ENCODE measurements around the gene TGFBR3L.

TGFBR3L gene

DNA sequence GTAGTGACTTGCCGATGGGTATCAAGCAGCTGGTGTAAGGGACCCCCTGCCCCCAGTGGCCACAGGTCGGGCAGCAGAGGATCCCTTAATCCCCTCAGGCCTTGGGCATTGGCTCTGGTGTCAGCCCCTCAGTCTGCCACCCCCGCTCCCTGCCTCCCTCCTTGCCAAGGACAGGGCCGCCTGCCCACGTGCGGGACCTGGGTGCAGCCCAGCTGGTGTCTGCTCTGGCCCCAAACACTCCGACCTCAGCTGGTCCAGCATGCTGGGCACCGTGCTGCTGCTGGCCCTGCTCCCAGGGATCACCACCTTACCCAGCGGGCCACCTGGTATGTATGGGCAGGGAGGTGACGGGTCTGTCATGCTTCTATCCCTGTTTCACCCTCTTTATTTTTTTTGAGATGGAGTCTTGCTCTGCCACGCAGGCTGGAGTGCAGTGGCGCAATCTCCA is at the start of gene TGFBR3L:
TGFBR3L (plus strand) TSS at position 233 of the 448 bp plus-strand sequence.
- DNase-seq: no peak

DNA sequence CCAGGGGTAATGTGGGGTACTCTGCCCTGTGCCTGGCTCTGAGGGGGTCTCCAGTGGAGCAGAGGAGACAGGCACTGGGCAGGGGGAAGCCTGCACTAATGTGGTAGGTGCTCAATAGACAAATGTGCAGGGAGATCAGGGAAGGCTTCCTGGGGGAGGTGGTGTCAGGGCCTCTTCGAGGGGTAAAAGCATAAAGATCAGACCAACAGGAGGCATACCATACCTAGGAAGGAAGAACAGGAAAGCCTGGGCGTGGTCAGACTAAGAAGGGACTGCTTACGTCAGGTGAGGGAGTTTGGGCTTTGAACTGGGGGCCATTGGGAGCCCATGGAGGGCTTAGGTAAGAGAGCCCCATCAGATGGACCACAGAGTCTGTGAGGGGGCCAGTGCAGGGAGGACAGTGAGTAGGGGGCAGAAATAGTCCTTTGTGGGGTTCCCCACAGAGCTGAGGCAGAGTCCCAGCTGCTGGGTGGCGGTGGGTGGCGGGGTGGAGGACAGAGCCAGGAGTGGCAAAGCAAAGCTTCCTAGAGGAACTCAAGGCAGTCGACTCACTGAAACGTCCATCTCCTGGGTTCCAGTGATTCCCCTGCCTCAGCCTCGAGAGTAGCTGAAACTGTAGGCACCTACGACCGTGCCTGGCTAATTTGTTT is 49.2 kb upstream of the TGFBR3L start:
- DNase-seq: no peak

DNA sequence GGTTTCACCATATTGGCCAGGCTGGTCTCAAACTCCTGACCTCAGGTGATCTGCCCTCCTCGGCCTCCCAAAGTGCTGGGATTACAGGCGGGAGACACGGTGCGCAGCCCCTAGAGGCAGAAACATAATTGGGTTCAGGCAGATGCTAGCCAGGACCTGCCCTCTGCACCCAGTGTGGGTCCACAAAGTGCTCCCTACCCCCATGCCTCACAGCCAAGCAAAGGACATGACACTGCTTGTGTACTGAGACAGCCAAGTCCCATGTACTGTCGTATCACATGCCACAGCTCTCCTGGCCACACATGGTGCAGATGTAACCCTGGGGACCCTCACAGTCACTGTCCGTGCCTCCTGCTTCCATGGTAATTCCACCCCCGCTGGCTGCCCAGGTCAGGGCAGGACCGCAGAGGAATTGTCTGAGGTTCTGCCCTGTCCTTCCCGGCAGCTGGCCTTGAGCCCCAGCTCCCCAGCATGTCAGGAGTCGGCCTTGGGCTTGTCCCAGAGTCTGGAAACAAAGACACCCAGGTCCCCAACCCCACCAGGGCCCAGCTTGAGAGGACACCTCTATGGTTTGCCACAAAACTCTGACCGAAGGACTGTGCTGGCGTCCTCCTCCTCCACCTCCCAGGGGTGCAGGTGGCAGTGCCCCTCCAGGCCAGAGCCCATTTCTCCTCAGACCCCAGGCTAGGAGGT is 48.1 kb upstream of the TGFBR3L start:
- DNase-seq: no peak

DNA sequence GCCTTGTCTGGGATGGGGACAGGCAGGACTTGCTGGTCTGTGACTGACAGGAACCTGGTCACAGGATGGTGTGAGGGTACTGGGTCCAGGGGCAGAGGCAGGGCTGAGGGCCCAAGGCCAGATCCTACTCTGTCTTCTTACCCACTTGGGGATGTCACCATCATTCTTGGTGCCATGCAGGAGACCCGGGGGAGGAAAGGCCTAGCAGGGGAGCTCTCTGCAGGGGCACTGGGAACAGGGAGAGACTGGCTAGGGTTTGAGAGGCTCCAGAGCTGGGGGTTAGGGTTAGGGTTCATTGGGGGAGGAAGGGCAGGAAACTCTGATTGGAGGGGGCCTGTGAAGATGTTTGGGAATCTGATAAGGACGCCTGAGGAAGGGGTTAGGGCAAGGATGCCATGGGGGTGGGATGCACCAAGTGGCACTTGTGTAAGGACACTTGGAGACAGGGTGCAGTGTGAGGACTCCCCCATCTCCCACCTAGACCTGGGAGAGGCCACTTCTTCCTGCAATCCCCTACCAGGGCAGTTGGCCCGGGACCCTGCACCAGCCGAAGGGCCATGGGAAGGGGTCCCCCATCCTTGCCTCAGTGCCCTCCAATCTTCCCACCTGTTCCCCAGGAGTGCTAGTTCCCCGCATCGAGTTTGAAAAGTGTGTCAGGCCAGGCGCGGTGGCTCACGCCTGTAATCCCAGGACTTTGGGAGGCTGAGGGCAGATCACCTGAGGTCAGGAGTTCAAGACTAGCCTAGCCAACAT is 47.4 kb upstream of the TGFBR3L start:
- DNase-seq: no peak

DNA sequence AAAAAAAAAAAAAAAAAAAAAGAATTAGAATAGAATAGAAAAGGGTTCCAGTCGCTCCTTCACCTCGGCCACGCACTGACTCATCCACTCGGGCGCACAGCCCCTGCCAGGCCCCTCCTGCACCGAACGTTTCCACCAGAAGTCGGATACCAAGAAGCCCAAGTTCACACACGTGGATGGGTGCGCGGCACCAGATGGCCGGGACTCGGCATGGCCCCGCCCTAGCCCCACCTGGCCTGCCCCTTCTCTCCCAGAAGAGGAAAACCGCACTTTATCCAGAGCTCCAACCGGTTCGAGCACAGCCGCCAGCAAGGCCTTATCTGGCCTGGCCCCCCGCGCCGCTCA is 46.3 kb upstream of the TGFBR3L start:
- peak; percentile 44 for DNase-seq

DNA sequence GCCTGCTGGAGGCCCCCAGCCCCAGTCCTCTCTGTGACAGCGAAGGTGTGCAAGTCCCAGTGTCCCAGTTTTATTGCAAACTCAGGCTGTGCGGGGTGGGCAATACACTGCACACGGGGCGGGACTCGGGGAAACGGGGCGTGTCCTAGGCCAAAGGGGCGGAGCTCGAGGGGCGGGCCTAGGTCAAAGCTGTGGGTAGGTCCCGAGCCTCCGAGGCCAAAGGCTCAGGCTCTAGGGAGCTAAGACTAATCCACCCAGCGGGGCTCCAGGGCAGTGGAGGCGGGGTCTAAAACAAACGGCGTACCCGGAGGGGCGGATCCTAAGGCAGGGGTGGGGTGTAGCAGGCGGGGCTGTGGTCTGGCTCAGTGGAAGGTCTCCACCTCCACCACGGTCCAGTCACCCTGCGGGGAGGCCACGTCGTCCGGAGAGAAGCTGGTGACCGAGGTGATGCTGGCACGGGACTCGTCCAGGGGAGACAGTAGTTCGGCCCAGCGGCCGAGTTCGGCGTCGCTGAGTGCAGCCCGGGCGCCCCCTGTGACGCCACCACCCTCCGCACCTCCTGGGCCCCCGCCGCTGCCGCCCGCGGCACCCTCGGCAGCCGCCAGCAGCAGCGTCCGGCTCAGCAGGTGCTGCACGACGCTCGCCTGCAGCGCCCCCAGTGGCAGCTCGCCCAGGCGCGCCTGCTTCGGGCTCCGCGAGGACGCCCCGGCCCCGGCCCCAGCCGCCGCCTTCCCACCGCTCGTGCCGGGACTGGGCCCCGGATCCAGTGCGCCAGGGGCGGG is 45.8 kb upstream of the TGFBR3L start:
- peak; percentile 87 for DNase-seq

DNA sequence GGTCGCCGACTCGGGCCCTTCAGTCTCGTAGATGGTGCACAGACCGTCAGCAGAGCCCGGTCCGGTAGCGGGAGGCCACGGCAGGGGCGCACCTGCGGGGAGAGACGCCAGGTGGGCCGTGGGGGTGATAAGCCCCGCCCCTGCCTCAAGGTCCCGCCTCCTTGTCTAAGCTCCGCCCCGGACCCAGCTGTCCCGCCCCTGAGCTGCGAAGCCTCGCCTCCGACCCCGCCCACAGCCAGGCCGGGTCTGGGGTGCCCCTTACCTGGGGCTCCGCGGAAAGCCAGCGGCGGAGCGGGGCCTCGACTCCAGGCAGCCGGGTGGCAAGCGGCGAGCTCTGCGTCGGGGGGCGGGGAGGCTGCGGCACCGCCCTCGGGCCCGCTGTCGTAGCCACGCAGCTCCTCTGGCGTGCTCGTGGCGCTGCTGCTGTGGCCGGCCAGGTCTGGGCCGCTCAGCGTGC is 45.1 kb upstream of the TGFBR3L start:
- peak; percentile 78 for DNase-seq

DNA sequence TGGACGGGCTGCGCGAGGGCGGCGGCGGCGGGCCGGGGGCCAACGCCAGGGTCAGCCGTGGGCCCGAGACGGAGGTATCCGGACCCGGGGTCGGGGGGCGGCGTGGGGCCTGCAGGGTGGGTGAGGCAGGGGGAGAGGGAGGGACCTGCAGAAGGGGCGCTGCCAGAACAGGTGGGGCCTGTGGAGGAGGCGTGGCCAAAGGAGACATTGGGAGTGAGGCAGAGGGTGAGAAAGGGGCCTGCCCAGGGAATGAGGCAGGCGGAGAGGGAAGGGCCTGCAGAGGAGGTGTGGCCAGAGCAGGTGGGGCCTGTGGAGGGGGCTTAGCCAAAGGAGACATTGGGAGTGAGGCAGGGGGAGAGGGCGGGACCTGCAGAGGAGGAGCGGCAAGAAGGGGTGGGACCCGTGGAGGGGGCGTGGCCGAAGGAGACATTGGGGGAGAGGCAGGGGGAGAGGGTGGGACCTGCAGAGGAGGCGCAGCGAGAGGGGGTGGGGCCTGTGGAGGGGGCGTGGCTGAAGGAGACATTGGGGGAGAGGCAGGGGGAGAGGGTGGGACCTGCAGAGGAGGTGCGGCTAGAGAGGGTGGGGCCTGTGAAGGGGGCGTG is 44.6 kb upstream of the TGFBR3L start:
- DNase-seq: peak; percentile 73

DNA sequence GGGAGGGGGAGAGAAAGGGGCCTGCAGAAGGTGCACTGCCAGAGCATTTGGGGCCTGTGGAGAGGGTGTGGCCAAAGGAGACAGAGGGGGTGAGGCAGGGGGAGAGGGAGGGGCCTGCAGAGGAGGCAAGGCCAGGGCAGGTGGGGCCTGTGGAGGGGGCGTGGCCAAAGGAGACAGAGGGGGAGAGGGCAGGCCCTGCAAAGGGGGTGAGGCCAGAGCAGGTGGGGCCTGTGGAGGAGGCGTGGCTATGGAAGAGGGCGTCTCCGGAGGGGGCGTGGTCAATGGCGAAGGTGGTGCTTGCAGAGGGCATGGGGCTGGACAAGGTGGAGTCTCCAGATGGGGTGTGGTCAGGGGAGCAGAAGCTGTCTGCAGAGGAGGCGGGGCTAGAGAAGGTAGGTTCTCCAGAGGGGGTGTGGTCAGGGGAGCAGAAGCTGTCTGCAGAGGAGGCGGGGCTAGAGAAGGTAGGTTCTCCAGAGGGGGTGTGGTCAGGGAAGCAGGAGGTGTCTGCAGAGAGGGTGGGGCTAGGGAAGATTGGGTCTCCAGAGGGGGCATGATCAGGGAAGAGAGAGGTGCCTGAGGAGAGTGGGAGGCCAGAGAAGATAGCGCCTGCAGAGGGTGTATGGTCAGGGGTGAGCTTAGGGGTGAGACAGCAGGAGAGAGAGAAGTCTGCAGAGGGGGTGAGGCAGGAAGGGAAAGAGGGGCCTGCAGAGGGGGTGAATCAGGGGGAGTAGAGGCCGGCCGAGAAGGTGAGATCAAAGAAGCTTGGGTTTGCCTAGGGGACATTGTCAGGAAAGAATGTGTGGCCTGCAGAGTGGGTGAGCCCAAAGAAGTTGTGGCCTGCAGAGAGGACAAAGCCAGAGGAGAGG is 43.8 kb upstream of the TGFBR3L start:
- DNase-seq: peak; percentile 78

DNA sequence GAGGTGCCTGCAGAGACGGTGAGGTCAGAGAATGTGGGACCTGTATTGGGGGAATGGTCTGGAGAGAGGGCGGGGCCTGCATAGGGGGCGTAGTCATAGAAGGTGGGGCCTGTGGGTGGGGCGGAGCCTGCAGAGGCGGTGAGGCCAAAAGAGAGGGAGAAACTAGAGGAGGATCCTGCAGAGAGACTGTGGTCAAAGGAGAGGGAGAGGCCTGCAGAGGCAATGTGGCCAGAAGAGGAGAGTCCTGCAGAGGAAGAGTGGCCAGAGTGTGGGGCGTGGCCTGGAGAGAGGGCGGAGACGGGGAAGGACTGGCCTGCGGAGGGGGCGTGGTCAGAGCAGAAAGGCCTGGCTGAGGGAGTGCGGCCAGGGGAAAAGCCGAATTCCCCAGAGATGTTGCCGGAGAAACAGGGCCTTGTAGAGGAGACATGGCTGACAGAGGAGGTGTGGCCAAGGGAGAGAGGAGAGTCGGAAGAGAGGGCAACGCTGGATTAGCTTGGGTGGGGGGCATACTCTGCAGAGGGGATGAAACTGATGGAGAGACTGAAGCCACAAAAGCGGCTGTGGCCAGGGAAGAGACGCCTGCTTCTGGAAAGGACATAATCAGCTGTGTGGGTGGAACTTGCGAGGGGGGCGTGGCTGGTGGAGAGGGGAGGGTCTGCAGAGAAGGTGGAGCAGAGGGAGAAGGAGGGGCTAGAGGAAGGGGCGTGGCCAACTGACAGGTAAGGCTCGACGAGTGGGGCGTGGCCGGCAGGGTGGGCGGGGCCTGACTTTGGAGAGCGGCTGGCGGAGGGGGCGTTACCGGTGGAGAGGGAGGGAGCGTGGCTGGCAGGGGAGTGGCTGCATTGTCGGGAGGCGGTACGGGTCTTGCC is 43.0 kb upstream of the TGFBR3L start:
- peak; percentile 89 for DNase-seq

DNA sequence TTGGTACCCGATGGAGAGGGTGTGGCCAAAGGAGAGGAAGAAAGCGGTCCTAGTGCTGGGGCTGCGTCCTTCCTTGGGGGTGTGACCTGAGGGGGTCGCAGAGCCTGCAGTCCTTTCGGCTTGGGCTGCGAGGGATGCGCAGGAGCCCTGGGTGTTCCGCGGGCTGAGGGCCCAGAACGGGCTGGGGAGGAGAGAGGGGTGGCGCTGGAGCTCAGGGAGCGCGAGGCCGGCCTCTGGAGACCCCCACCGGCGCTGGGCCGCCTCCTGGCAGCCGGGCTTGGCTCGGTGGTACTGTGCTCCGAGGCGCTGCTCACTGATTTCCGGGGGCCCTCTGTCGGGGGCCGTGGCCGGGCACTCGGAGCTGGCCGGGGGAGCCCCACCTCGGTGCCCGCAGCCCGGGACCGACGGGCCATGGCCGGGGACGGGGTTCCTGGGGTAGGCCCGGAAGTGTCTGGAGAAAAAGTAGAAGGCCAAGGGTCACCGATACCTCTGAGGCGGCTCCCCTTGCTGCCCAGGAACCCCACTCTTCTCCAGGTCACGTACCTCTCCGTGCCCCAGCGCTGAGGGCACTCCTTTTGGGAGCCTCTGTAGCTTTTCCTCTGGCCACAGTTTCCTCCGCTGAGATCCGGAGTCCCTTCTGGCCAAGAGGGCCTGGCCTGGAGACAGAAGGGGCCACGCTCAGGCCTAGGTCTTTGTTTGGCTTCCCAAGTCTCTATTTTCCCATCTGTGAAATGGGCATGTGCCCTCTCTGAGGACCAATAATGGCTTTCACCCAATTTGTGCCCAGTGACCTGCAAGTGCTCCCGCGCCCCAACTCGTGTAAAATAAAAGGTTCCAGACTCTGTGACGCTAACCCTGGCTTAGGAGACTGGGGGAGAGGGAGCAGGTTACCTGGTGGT is 42.1 kb upstream of the TGFBR3L start:
- DNase-seq: no peak

DNA sequence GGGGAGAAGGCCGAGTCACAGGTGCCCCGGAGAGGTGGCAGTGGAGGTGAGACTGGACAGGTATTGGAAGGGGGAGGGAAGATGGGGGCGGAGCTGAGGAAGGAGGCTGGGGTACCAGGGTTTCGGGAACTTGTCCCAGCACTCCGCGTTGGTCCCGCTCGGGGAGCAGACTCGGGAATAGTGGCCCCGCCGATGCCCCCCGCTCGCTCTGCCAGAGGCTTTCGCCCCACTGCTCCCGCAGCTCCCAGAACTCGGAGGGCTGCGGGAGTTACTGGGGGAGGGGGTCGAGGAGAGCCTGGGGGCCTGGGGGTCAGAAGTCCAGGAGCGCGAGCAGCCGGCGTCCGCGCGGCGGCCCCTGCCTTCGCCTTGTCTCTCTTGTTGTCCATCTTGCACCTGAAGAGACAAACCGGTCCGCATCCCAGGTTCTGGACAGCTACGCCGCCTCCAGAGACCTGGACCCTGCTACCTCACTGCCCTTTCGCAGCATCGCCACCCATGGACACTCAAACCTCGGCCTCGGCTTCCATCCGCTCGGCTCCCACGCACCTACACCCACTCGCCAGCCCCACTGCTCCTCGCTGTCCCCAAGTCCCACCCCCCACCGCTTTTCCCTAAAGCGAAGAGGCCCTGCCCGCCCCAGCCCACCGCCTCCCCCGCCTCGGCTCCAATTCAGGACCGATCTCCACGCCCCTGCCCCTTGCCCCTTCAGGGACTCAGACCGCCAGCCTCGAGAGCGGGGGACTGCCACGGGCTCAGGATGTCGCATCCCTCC is 41.1 kb upstream of the TGFBR3L start:
- DNase-seq: no peak

DNA sequence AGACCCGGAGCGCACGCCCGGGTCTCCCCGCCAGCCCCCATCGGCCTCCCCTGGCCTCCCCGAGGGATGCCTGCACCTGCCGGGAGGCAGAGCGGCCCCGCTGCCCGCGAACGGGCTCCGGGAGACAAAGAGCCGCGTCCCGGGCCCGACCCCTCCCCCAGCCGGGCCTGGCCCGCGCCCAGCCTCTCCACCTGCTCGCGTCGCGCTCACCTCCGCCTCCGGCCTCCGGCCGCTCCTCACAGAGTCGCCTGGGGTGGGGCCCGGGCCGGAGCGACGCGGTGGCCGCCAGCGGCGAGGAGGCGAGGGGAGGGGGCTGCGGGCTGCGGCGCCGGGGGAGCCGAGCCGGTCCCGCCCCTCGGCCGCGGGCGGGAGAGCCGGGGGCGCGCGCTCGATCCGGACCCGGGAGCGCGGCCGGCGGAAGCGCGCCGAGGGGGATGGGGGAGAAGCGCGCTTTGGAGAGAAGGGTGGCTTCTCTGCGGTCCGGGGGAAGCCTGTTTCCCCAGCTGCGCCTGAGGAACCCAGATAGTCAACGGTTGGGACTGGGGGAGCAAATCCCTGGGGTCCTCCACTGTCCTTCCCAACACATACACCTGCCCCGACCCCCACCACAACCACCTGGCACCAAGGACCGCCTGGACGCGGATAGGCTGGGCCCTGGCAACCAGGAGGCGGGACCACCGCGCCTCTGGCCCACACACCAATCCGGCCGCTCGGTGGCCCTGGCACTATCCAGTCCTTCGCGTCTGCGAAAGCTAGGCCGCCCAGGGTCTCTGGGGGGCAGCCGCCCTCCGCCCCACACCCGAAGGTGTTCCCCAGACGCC is 40.3 kb upstream of the TGFBR3L start, which contains the start of gene PRR36:
PRR36 (minus strand) TSS at position 315 of the 821 bp plus-strand sequence. CDS start 701 bp downstream, outside the sequence.
- DNase-seq: peak; percentile 37

DNA sequence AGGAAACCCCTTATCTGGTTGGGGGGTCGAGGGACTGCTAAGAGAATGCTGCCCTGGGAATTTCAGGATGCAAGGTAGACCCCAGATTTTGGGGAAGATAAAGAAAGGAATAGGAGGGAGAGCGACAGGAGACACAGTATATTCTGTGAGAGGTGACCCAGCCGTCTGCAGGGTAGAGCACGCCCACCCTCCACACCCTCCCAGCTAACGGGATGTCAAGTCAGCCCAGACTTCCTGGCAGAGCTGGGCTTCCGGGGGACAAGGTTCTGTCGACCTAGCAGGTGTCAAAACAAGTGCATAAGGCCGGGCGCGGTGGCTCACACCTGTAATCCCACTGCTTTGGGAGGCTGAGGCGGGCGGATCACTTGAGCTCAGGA is 39.7 kb upstream of the TGFBR3L start:
- no peak for DNase-seq

DNA sequence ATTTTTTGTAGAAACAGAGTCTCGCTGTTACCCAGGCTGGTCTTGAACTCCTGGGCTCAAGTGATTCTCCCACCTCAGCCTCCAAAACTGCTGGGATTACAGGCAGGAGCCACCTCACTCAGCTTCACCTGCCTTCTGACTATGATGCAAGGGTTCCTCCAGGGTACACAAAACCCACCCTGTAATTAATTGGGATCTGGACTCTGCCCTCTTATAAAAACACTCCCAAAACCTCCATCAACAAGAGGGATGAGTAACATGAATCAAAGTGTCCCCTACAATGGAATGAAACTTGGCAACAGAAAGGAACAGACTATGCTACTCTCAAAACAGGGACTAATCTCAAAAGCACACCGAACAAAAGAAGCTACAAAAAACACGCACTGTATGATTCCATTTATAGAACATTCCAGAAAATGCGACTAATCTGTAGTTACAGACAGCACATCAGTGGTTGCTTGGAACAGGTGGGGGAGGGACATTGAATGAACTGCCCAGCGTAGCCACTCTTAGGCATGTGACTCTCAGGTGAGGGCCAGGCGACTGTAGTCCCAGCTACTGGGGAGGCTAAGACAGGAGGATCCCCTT is 37.3 kb upstream of the TGFBR3L start:
- DNase-seq: no peak

DNA sequence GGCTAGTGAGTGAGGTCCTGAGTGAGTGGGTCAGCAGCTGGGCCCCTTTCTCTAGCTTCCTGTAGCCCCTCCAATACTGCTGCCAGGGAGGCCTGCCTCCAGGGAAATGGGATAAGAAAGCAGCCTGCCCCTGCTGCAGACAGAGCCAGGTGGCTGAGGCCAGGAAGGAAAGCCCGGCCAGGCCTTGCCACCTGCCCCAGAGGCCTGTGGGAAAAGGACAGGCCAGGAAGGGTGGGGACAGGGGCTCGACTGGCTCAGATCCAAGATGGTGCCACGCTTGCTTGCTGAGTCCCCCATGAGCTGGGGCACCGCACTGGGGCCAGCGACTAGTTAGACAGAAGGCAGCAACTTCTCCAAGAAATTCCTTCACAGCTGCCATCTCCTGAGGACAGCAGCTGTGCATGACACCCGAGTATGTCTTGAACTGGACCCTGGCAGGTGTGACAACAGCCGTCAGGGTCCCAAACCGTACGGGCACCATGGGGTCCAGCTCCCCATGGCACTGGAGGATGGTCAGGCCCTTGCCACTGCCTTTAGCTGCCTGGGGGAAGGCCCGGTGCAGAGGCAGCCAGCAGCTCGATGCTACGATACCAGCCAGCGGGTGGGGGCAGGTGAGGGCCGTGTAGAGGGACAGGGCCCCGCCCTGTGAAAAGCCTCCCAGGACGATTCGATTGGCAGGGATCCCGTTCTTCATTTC is 35.4 kb upstream of the TGFBR3L start:
- DNase-seq: no peak

DNA sequence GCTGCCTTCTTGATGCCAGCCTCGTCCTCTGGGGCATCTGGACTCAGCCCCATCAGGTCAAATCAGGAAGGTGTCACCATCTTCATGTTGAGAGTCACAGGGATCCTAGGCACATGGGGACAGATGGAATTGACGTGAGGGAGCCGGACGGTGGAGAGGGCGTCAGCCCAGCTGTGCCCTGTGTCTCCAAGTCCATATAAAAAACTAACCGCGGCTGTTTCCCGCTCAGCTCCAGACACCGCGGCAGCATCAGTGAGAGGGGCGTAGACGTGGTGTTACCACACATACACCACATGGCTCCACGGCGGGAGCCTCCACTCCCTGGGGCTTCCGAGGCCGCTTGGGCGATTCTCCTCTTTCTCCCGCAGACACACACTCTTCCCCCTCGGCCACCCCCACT is 34.8 kb upstream of the TGFBR3L start:
- DNase-seq: no peak

Data from stimulated activated CD4-positive, alpha-beta T cell treated with anti-CD3 and anti-CD28 coated beads, Interleukin-15, amount 100 ng/mL, for 24 hours (primary cell).